ENCODE results near the gene ACOX3.
"Not testable (repeated sequence)": the region's sequence is repeated elsewhere in the genome, so short reads cannot be mapped to it uniquely, and the experiment has no call there.

Gene ACOX3

GRCh38 chr4:8341281-8341680, 99.2 kb downstream of the ACOX3 start:
- DNase-seq (ENCODE audit: low spot score); FAIRE-seq: not testable (repeated sequence)

- no peak for FAIRE-seq
- no peak for DNase-seq (ENCODE audit: low spot score)
Observed at GRCh38 chr4:8340781-8341241, 99.7 kb downstream of the ACOX3 start.

GRCh38 chr4:8338351-8338961, 102.1 kb downstream of the ACOX3 start:
- no peak for DNase-seq (ENCODE audit: low spot score)
- FAIRE-seq: no peak

- peak; percentile 94 for DNase-seq (ENCODE audit: low spot score)
- peak; percentile 95 for FAIRE-seq
Observed at GRCh38 chr4:8336412-8337075, 104.0 kb downstream of the ACOX3 start.

GRCh38 chr4:8335848-8336247, 104.7 kb downstream of the ACOX3 start:
- no peak for DNase-seq (ENCODE audit: low spot score)
- FAIRE-seq: no peak

- no peak for FAIRE-seq
Observed at GRCh38 chr4:8334786-8335460, 105.6 kb downstream of the ACOX3 start.

GRCh38 chr4:8333726-8334460, 106.6 kb downstream of the ACOX3 start:
- FAIRE-seq (no peak), DNase-seq (ENCODE audit: low spot score) (no peak)

More at GRCh38 chr4:8334786-8335460, 105.6 kb downstream of the ACOX3 start:
- DNase-seq (ENCODE audit: low spot score): peak; percentile 61

- no peak for FAIRE-seq
- DNase-seq (ENCODE audit: low spot score): no peak
Observed at GRCh38 chr4:8332891-8333331, 107.6 kb downstream of the ACOX3 start.

- DNase-seq (ENCODE audit: low spot score): no peak
- no peak for FAIRE-seq
Observed at GRCh38 chr4:8332038-8332857, 108.3 kb downstream of the ACOX3 start.

- FAIRE-seq (no peak), DNase-seq (ENCODE audit: low spot score) (no peak)
Observed at GRCh38 chr4:8331575-8331955, 109.0 kb downstream of the ACOX3 start.

GRCh38 chr4:8330821-8331574, 109.5 kb downstream of the ACOX3 start:
- DNase-seq (ENCODE audit: low spot score) (no peak), FAIRE-seq (no peak)

- DNase-seq (ENCODE audit: low spot score) (no peak), FAIRE-seq (no peak)
Observed at GRCh38 chr4:8329859-8330761, 110.4 kb downstream of the ACOX3 start.

GRCh38 chr4:8329560-8329858, 111.0 kb downstream of the ACOX3 start:
- DNase-seq (ENCODE audit: low spot score) (no peak), FAIRE-seq (no peak)

- no peak for DNase-seq (ENCODE audit: low spot score)
- no peak for FAIRE-seq
Observed at GRCh38 chr4:8328866-8329559, 111.5 kb downstream of the ACOX3 start.

- DNase-seq (ENCODE audit: low spot score) (no peak), FAIRE-seq (no peak)
Observed at GRCh38 chr4:8328456-8328855, 112.1 kb downstream of the ACOX3 start.

- FAIRE-seq: no peak
- DNase-seq (ENCODE audit: low spot score): no peak
Observed at GRCh38 chr4:8326206-8326605, 114.3 kb downstream of the ACOX3 start.

GRCh38 chr4:8325291-8325973, 115.1 kb downstream of the ACOX3 start:
- DNase-seq (ENCODE audit: low spot score): no peak
- no peak for FAIRE-seq

GRCh38 chr4:8324640-8325239, 115.8 kb downstream of the ACOX3 start:
- no peak for DNase-seq (ENCODE audit: low spot score)
- FAIRE-seq: no peak

Measured in RCC 7860 (cell line).